Peyer's patch (tissue), 4 donors: Measurements from ENCODE around the gene CNOT10.

ENCODE experiments used
- POLR2A ChIP-seq, 2 donors: fragments of 450-650 bp; IDR thresholded peaks; one replicate each; pipeline ENCODE4 v1.5.1; 2017; ENCODE audit warnings: antibody characterized with exemption in 2 of 2, mild to moderate bottlenecking in 2 of 2, moderate library complexity in 2 of 2
- TF ChIP-seq, protein P1 (sequence below), 6 experiments: fragments of 450-650 bp in 4 of 6; fragments of 200-600 bp in 2 of 6; sonication (generic) in 1 of 6; IDR thresholded peaks; one replicate each; pipeline ENCODE4 v1.5.1; 2017 to 2019; ENCODE audit warnings: antibody characterized with exemption in 6 of 6, mild to moderate bottlenecking in 3 of 6, moderate library complexity in 1 of 6

DNA sequence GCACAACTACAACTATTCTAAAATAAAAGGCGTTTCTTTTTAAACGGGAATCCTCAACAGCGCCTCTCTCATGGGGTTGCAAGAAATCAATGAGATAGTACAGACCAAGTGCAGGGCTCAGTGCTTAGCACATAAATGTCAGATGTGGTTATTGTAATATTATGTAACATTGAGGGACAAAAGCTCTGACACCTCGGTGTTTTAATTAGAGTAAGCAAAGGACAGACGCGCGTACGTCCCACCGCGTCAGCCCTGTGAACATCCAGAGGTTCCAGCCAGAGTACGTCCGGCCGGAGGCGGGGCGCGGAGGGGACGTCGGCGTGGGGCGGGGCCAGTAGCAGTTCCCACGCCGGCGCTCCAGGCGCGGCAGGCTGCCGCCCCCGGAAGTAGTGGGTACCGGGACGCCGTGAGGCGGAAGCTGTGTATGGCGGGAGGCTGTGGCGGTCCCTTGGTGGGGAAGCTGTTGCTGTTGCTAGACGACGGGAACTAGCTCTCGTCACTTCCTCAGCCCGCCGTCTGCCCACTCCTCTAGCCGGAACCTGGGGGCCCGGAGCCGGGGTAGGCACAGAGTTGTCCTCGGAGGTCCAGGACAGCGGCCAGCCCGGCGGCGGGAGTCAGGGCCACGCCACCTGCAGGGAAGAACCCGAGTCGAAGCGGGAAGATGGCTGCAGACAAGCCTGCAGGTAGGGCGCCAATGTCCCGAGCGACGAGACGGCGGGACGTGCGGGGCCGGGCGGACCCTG is at the start of gene CNOT10:
- TF ChIP-seq POLR2A (IDR thresholded peaks at IDR 0.05) = peak; percentile 42 to 61
- TF ChIP-seq, protein P1, sequence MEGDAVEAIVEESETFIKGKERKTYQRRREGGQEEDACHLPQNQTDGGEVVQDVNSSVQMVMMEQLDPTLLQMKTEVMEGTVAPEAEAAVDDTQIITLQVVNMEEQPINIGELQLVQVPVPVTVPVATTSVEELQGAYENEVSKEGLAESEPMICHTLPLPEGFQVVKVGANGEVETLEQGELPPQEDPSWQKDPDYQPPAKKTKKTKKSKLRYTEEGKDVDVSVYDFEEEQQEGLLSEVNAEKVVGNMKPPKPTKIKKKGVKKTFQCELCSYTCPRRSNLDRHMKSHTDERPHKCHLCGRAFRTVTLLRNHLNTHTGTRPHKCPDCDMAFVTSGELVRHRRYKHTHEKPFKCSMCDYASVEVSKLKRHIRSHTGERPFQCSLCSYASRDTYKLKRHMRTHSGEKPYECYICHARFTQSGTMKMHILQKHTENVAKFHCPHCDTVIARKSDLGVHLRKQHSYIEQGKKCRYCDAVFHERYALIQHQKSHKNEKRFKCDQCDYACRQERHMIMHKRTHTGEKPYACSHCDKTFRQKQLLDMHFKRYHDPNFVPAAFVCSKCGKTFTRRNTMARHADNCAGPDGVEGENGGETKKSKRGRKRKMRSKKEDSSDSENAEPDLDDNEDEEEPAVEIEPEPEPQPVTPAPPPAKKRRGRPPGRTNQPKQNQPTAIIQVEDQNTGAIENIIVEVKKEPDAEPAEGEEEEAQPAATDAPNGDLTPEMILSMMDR (IDR thresholded peaks at IDR 0.05) = peak in 5 of 6 experiments; percentile 13 to 48 (median 30)
